HG02759 (cell line): Measurements from ENCODE around the gene KDM3B.
"Not testable (repeated sequence)": the region's sequence is repeated elsewhere in the genome, so short reads cannot be mapped to it uniquely, and the experiment has no call there.

ENCODE experiments used
- ATAC-seq: cut with Tn5 transposase; IDR thresholded peaks from one replicate; pipeline ENCODE4 v1.9.1; 2021; ENCODE audit warnings: mild to moderate bottlenecking, moderate library complexity; ENCODE audit not compliant: unreplicated experiment

KDM3B gene

DNA sequence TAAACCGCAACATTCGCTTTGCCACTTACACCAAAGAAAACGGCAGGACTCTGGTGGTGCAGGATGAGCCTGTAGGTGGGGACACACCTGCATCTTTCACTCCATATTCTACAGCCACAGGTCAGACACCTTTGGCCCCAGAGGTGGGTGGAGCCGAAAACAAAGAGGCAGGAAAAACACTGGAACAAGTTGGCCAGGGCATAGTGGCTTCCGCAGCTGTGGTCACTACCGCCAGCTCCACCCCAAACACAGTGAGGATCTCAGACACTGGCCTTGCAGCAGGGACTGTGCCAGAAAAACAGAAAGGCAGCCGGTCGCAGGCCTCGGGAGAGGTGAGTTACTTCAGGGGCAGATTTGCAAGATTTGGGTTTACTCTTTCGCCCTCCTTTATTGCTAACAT lies 33.8 kb downstream of the KDM3B start:
- no peak for ATAC-seq

- no peak for ATAC-seq
Measured at GRCh38 chr5:138389332-138389731, 36.8 kb downstream of the KDM3B start.

- ATAC-seq, result not testable (repeated sequence)
Measured at GRCh38 chr5:138389911-138390310, 37.4 kb downstream of the KDM3B start.

DNA sequence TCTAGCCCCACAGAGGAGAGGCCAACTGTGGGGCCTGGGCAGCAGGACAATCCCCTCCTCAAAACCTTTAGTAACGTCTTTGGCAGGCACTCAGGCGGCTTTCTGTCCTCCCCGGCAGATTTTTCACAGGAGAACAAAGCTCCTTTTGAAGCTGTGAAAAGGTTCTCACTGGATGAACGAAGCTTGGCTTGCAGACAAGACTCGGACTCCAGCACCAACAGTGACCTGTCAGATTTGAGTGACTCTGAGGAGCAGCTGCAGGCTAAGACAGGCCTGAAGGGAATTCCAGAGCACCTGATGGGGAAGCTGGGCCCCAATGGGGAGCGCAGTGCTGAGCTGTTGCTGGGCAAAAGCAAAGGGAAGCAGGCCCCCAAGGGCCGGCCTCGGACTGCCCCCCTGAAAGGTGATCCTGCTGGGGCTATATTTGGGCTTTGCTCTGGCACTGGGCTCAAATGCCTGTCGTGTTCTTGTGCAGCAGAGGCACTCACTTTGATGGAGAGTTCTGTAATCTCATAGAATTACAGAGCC lies 39.4 kb downstream of the KDM3B start:
- no peak for ATAC-seq

DNA sequence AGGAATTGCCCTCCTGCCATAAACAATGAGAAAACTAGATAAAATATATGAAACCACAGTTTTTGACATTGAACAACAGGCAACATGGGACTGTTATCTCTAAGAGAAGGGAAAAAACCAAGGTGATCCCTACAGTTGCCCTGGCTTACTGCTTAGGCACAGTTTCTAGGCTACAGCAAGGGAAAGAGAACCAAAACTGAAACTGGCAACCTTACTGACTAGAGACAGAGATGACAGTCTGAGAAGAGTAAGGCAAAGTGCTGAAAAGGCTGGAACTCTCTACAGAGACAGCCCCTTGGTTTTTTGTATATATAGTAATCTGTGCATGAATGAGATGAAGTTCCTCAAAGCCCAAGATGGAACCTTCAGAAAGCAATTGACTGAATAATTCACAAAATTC lies 50.2 kb downstream of the KDM3B start:
- peak; percentile 68 for ATAC-seq

DNA sequence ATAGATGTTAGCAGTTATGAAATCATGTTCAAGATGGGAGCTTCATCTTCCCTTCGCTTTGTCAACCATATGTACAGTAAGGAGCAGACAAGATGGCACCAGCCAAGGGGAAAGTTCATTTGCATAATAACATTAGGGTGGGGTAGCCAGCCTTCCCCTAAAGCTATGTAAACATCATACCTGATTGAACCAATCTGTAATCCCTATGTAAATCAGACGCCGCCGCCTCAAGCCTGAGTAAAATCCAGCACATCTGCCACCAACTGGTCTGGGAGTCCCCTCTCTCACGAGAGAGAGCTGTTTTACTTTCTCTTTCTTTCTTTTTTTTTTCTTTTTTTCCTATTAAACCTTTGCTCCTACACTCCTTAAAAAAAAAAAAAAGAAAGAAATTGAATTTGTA lies 55.5 kb downstream of the KDM3B start:
- ATAC-seq, result peak; percentile 77

- not testable (repeated sequence) for ATAC-seq
Measured at GRCh38 chr5:138410996-138411640, 58.6 kb downstream of the KDM3B start.

GRCh38 chr5:138418444-138418843 lies 66.0 kb downstream of the KDM3B start:
- no peak for ATAC-seq

GRCh38 chr5:138425079-138425478 lies 72.6 kb downstream of the KDM3B start:
- no peak for ATAC-seq

DNA sequence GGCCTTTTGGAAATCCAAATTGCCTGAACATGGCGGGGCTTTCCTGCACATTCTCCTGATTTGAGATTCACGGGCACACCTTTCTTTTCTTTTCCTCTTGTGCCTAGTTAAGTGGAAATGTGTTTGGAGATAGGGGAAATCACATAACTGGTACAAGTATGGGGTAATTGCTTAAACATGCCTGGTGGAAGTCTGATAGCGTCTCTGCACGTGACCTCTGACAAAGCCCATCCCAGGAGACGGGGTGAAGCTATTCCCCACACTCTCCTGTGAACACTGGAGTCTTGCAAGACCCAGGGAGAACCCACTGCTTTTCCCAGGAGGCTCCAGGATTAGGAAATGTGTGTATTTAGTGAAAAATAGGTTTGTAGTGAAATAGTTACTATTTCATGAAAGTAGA lies 83.5 kb downstream of the KDM3B start:
- ATAC-seq, result no peak

GRCh38 chr5:138438003-138438723 lies 85.7 kb downstream of the KDM3B start:
- ATAC-seq, result no peak

DNA sequence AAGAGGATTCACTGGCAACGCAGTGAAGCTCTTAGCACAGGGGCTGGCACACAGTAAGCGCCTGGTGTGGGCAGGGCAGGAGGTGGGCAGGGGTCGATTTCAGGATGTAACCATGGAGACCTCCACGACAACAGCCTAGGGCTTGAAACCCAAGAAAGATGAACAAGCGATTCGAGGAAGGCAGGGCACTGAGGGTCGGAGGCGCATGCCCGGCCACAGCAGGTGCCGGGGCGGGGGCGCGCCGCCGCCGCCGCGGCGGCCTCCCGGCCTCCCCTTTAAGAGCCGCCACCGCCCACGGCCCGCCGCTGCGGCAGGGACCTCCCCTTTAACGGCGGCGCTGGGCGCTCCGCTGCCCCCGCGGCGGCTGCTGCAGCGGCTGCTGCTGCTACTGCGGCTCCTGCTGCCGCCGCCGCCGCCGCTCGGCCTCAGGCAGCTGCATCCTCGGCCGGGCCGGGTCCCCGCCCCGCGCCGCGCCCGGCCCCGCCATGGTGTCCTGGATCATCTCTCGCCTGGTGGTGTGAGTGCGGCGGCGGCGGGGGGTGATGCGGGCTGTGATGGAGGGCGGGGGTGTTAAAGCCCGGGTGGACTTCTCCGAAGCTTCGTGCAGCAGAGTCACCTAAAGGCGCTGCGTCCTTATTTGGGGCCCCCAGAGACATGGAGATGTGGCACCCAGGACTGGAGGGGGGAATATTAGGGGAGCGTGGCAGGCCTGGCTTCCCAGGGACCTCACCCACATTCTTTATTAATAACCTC lies 86.4 kb downstream of the KDM3B start, which contains the start of gene REEP2:
Gene REEP2, plus strand, starts transcription at position 334 of the 753 bp plus-strand sequence. Its CDS starts 152 bp downstream, at position 486.
- peak; percentile 77 for ATAC-seq

GRCh38 chr5:138439477-138440158 lies 87.1 kb downstream of the KDM3B start:
- no peak for ATAC-seq

DNA sequence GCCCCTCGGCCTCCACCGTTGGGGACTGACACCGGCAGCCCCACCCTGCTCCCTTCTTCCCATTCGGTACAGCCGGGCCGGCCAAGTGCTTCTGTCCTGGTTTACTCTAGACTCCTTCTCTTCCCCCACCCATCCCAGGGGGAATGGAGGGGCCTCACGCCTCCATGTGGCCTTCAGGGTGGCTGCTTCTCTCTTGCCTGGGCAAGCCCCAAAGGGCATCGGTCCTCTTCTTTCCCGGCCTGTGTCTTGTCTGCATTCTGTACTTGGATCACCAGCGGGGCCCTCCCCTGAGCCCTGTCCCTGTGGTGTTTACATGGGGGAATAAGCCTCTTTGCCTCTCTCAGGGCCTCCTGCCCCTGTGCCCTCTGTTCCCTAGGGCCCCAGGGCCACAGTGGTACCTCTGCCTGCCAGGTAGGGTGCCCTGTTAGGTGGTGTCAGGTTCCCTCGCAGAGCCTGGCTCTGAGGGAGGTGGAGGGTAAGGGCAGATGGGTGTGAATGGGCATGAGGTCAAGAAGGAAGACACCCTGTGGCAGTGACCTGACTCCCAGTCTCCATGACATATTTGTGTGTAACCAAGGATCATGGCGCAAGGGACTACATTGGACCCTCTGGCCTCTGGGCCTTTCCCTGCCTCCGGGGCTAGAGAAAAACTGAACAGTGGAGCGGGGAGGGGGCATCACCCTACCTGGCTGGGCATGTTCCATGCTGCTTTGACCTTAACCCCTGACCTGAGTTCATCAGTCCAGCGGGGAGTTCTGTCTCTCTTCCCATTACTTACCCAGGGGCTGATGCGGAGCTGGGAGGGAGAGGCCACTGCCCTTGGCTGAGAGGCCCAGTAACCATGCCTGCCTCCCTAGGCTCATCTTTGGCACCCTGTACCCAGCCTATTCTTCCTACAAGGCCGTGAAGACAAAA lies 87.9 kb downstream of the KDM3B start:
- no peak for ATAC-seq

DNA sequence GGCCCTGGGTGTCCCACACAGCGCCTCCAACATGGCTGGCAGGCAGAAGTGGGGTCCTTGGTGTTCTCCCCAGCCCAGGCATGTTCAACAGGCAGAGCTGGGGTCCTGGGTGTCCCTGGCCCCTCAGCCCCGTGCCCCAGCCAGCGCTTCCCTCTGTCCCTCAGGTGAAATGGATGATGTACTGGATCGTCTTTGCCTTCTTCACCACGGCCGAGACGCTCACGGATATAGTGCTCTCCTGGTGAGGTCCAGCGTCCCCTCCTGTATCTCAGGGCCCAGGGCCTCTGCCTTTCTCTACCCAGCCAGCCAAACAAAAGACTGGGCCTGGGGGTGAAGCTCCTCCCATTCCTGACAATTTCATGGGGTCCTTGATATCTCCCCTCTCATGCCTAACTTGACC lies 88.7 kb downstream of the KDM3B start:
- ATAC-seq, result no peak

DNA sequence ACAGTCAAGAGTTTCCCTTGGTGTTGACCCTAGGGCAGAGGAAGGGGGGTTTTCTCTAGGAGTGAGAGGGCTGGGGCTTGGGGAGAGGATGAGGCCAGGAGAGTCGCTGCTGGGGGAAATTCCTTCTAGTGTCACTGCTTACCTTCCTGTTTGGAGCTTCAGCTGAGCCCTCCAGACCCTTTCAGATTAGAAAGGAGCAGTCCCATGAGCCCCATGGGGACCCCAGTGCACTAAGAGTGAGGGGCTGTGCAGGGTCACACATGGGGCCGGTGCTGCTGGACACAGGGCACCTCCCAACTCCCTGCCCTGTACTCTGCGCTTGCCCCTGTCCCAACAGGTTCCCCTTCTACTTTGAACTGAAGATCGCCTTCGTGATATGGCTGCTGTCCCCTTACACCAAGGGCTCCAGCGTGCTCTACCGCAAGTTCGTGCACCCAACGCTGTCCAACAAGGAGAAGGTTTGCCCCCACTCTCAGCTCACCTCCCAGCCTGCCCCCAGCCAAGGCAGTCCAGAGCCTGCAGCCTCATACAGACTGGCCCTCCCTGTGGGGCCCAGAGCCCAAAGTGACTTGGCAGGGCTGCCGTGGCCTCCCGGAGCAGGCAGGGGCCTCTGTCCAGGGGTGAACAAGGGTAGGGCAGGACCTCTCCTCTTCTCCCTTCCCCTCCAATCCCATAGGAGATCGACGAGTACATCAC lies 91.7 kb downstream of the KDM3B start:
- no peak for ATAC-seq

DNA sequence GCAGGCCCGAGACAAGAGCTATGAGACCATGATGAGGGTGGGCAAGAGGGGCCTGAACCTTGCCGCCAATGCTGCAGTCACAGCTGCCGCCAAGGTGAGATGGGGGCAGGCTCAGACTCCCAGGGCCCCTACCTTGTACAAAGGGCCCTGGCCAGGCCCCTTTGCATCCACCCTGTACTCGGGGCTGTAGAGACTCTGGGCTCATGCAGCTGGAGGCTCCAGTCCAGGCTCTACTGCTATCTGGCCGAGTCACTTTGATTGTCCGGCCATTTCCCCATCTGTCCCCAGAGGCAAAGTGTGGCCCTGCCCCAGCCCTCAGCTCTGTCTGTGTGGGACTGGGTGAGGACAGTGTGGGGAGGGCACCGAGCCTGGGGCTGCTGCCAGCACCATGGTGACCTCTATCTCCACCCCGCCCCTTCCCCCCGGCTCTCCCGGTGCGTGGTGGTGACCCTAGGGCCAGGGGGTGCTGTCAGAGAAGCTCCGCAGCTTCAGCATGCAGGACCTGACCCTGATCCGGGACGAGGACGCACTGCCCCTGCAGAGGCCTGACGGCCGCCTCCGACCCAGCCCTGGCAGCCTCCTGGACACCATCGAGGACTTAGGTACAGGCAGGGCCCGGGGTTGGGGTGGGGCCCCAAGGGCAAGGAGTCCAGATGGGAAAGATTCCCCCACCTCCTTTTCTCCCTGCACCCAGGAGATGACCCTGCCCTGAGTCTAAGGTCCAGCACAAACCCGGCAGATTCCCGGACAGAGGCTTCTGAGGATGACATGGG lies 92.5 kb downstream of the KDM3B start:
- no peak for ATAC-seq

GRCh38 chr5:138445547-138446271 lies 93.2 kb downstream of the KDM3B start:
- no peak for ATAC-seq
